HEK293 (cell line): ENCODE measurements around the gene EYA2.

Source experiments
- CTCF ChIA-PET: fragments of 350-600 bp; formaldehyde crosslinking; extraction: SDS; loops from one replicate; lab custom pipeline; 2021; ENCODE audit warnings: antibody characterized with exemption; lab: Yijun Ruan, JAX
- POLR2A ChIA-PET: fragments of 300-600 bp; formaldehyde crosslinking; extraction: SDS; loops from one replicate; lab custom pipeline; 2020; ENCODE audit warnings: antibody characterized with exemption, inconsistent platforms; lab: Yijun Ruan, JAX
- H3K27ac ChIP-seq: fragments of 200-500 bp; sonication (Bioruptor generic); 2 replicates; pipeline ENCODE4 v1.5.1; 2014; ENCODE audit warnings: low read depth, low read length, control low read depth, inconsistent platforms; ENCODE audit errors: extremely low read depth
- H3K36me3 ChIP-seq, 2 experiments: fragments of 200-500 bp in 1 of 2; sonication (Bioruptor generic) in 1 of 2; 1 replicate in 1 of 2; 2 replicates in 1 of 2; pipeline ENCODE4 v1.5.1; 2014 to 2017; ENCODE audit warnings: inconsistent platforms in 2 of 2, low read length in 2 of 2; ENCODE audit not compliant: control insufficient read depth in 2 of 2, insufficient read depth in 1 of 2
- H3K4me1 ChIP-seq: fragments of 200-500 bp; sonication (Bioruptor generic); 2 replicates; pipeline ENCODE4 v1.5.1; 2014; ENCODE audit warnings: mild to moderate bottlenecking, low read length, inconsistent platforms; ENCODE audit not compliant: control insufficient read depth, insufficient read depth
- H3K4me3 ChIP-seq: 2 replicates; pipeline ENCODE4 v1.5.1; 2011; ENCODE audit warnings: low read depth, mild to moderate bottlenecking, control low read depth, low read length, moderate library complexity
- H3K9me3 ChIP-seq: fragments of 200-500 bp; sonication (Bioruptor generic); 2 replicates; pipeline ENCODE4 v1.5.1; 2014; ENCODE audit warnings: low read depth, low read length, inconsistent platforms; ENCODE audit not compliant: control insufficient read depth, insufficient read depth
- OVOL3 ChIP-seq: fragments of 450-650 bp; formaldehyde crosslinking; IDR thresholded peaks from 2 replicates; pipeline ENCODE4 v1.5.1; 2016; ENCODE audit warnings: missing biosample characterization, missing genetic modification characterization
- PBX3 ChIP-seq: sonication (generic); formaldehyde crosslinking; IDR thresholded peaks from 2 replicates; pipeline ENCODE4 v1.8.1; 2022; ENCODE audit warnings: mild to moderate bottlenecking, moderate library complexity, missing genetic modification reagents
- ZBTB44 ChIP-seq: fragments of 450-650 bp; IDR thresholded peaks from 2 replicates; pipeline ENCODE4 v1.5.1; 2018; ENCODE audit warnings: missing biosample characterization, mild to moderate bottlenecking, missing genetic modification characterization
- ZBTB49 ChIP-seq: fragments of 450-650 bp; formaldehyde crosslinking; IDR thresholded peaks from 2 replicates; pipeline ENCODE4 v1.5.1; 2016; ENCODE audit warnings: missing biosample characterization, missing genetic modification characterization, low read depth
- ZEB2 ChIP-seq: fragments of 450-650 bp; formaldehyde crosslinking; IDR thresholded peaks from 2 replicates; pipeline ENCODE4 v1.5.1; 2016; ENCODE audit warnings: missing biosample characterization, missing genetic modification characterization
- ZNF175 ChIP-seq: fragments of 450-650 bp; formaldehyde crosslinking; IDR thresholded peaks from 2 replicates; pipeline ENCODE4 v1.5.1; 2016; ENCODE audit warnings: missing biosample characterization, missing genetic modification characterization
- ZNF214 ChIP-seq: fragments of 450-650 bp; formaldehyde crosslinking; IDR thresholded peaks from 2 replicates; pipeline ENCODE4 v1.5.1; 2017; ENCODE audit warnings: missing biosample characterization, mild to moderate bottlenecking, missing genetic modification characterization, borderline replicate concordance
- ZNF341 ChIP-seq: fragments of 450-650 bp; formaldehyde crosslinking; IDR thresholded peaks from 2 replicates; pipeline ENCODE4; 2016; ENCODE audit warnings: low read depth, missing biosample characterization, missing genetic modification characterization
- ZNF366 ChIP-seq: fragments of 450-650 bp; formaldehyde crosslinking; conservative IDR thresholded peaks from 2 replicates; pipeline ENCODE4 v1.5.1; 2016; ENCODE audit warnings: missing biosample characterization, missing genetic modification characterization
- ZNF433 ChIP-seq: fragments of 450-650 bp; formaldehyde crosslinking; IDR thresholded peaks from 2 replicates; pipeline ENCODE4 v1.5.1; 2016; ENCODE audit warnings: missing biosample characterization, missing genetic modification characterization, low read depth
- ZNF501 ChIP-seq: fragments of 450-650 bp; formaldehyde crosslinking; IDR thresholded peaks from 2 replicates; pipeline ENCODE4 v1.5.1; 2016; ENCODE audit warnings: missing biosample characterization, missing genetic modification characterization
- ZNF514 ChIP-seq: fragments of 450-650 bp; formaldehyde crosslinking; IDR thresholded peaks from 2 replicates; pipeline ENCODE4 v1.5.1; 2016; ENCODE audit warnings: missing biosample characterization, missing genetic modification characterization
- ZNF521 ChIP-seq: fragments of 450-650 bp; formaldehyde crosslinking; IDR thresholded peaks from 2 replicates; pipeline ENCODE4 v1.5.1; 2017; ENCODE audit warnings: missing biosample characterization, mild to moderate bottlenecking, missing genetic modification characterization
- ZNF529 ChIP-seq: fragments of 450-650 bp; formaldehyde crosslinking; IDR thresholded peaks from 2 replicates; pipeline ENCODE4 v1.5.1; 2017; ENCODE audit warnings: missing genetic modification characterization, missing biosample characterization; ENCODE audit not compliant: insufficient replicate concordance
- ZNF560 ChIP-seq: fragments of 450-650 bp; formaldehyde crosslinking; IDR thresholded peaks from 2 replicates; pipeline ENCODE4 v1.5.1; 2017; ENCODE audit warnings: missing biosample characterization, missing genetic modification characterization, borderline replicate concordance
- ZNF585B ChIP-seq: fragments of 450-650 bp; formaldehyde crosslinking; IDR thresholded peaks from 2 replicates; pipeline ENCODE4 v1.5.1; 2016; ENCODE audit warnings: missing biosample characterization, missing genetic modification characterization
- ZNF664 ChIP-seq: fragments of 450-650 bp; formaldehyde crosslinking; IDR thresholded peaks from 2 replicates; pipeline ENCODE4 v1.5.1; 2016; ENCODE audit warnings: missing biosample characterization, missing genetic modification characterization
- ZNF677 ChIP-seq: fragments of 450-650 bp; IDR thresholded peaks from 2 replicates; pipeline ENCODE4 v1.5.0; 2018; ENCODE audit warnings: missing biosample characterization, mild to moderate bottlenecking, missing genetic modification characterization, moderate library complexity
- ZNF76 ChIP-seq: fragments of 450-650 bp; formaldehyde crosslinking; IDR thresholded peaks from 2 replicates; pipeline ENCODE4; 2016; ENCODE audit warnings: low read depth, missing biosample characterization, missing genetic modification characterization, borderline replicate concordance
- ZNF791 ChIP-seq: fragments of 450-650 bp; formaldehyde crosslinking; IDR thresholded peaks from 2 replicates; pipeline ENCODE4 v1.5.1; 2016; ENCODE audit warnings: missing biosample characterization, missing genetic modification characterization

Gene EYA2

GRCh38 chr20:46938434-46938833 is 43.8 kb downstream of the EYA2 start (continued):
- TF ChIP-seq ZBTB49 (tag by site-specific recombination) (no peak), PBX3 (CRISPR knock-in tag) (no peak)

GRCh38 chr20:46939031-46939965 is 44.7 kb downstream of the EYA2 start:
- Histone ChIP-seq H3K4me1 (no peaks in the 10 kb centered on the region), H3K9me3 (no peaks in the 10 kb centered on the region), H3K4me3 (no peak overlapping the region), H3K36me3 (no peaks in the 10 kb centered on the region), H3K27ac (no peak overlapping the region)
- ChIA-PET CTCF (interaction anchor here (0.7 to 1.0 kb wide), 3 partner anchors 9 to 166 kb away, joined by 3 to 5 read pairs (median 3); no protein-coding TSS in a partner anchor), POLR2A (no interaction called here)
- TF ChIP-seq ZNF433 (tag by site-specific recombination) (no peak), ZNF664 (tag by site-specific recombination) (peak; percentile 53; the same call in 1 of the 2 replicates)

- TF ChIP-seq ZNF677 (tag by site-specific recombination) (no peak), ZNF585B (no peak), ZNF501 (tag by site-specific recombination) (no peak), ZNF366 (tag by site-specific recombination) (no peak), ZNF341 (no peak), ZNF529 (tag by site-specific recombination) (no peak), ZNF214 (tag by site-specific recombination) (no peak), ZBTB44 (tag by site-specific recombination) (no peak), ZNF514 (tag by site-specific recombination) (no peak), ZEB2 (tag by site-specific recombination) (no peak), ZNF175 (tag by site-specific recombination) (no peak), ZNF560 (no peak), ZNF521 (tag by site-specific recombination) (no peak), ZNF791 (no peak), ZNF76 (no peak), OVOL3 (tag by site-specific recombination) (no peak)
- no peaks in the 10 kb centered on the region for H3K9me3 ChIP-seq
- no peaks in the 10 kb centered on the region for H3K36me3 ChIP-seq
- H3K4me1 ChIP-seq, result no peaks in the 10 kb centered on the region
- H3K4me3 ChIP-seq, result no peak overlapping the region
- POLR2A ChIA-PET, result no interaction called here
- CTCF ChIA-PET, result no interaction called here
- H3K27ac ChIP-seq, result no peak overlapping the region
Measured at GRCh38 chr20:46940616-46941015, 46.0 kb downstream of the EYA2 start.
